ENCODE measurements around the gene FLCN. TPM values are rescaled to one million over a fixed set of nuclear protein-coding genes. Genes with fewer than 3 reads are reported as not detected.
"Not testable (repeated sequence)": the region's sequence is repeated elsewhere in the genome, so short reads cannot be mapped to it uniquely, and the experiment has no call there.

The FLCN gene
- total and polyA plus RNA-seq, 3 donors from 2014 or later, result 47.9 to 159 (median 129) TPM

GRCh38 chr17:17258998-17259397, 22.0 kb upstream of the FLCN start:
- Histone ChIP-seq H3K9me3 (no peaks in the 10 kb centered on the region), H3K4me3 (no peak overlapping the region), H3K36me3 (ENCODE audit: low read depth, missing control alignments) (no peaks in the 10 kb centered on the region), H3K27me3 (no peaks in the 10 kb centered on the region), H3K27ac (no peak overlapping the region), H3K4me1 (no peaks in the 10 kb centered on the region)
- intact Hi-C loops (cut with DNase I; ENCODE audit: low total_unique reads), result no loop called here
- TF ChIP-seq, protein P1, sequence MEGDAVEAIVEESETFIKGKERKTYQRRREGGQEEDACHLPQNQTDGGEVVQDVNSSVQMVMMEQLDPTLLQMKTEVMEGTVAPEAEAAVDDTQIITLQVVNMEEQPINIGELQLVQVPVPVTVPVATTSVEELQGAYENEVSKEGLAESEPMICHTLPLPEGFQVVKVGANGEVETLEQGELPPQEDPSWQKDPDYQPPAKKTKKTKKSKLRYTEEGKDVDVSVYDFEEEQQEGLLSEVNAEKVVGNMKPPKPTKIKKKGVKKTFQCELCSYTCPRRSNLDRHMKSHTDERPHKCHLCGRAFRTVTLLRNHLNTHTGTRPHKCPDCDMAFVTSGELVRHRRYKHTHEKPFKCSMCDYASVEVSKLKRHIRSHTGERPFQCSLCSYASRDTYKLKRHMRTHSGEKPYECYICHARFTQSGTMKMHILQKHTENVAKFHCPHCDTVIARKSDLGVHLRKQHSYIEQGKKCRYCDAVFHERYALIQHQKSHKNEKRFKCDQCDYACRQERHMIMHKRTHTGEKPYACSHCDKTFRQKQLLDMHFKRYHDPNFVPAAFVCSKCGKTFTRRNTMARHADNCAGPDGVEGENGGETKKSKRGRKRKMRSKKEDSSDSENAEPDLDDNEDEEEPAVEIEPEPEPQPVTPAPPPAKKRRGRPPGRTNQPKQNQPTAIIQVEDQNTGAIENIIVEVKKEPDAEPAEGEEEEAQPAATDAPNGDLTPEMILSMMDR (IDR thresholded peaks at IDR 0.05), result no peak
- no peak for TF ChIP-seq POLR2A (IDR thresholded peaks at IDR 0.05)
- DNase-seq, result no peak
- WGBS, 2 donors, result 84 to 91% methylated on average over 4 of the region's 4 CpGs

DNA sequence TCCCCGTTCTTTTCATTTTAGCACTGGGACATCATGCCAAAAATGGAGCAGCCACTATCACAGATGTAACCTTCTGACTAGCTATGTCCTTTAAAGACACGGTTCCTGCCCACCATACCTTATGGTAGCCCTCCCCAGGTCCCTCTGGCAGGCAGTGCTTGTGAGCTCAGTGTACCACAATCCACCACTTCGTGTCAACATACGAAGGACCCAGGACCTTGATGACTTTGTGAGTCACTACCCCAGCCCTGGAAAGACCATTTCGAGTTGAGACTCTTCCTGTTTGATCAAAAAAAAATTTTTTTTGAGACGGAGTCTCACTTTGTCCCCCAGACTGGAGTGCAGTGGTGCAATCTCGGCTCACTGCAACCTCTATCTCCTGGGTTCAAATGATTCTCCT, 21.0 kb upstream of the FLCN start:
- intact Hi-C loops (cut with DNase I; ENCODE audit: low total_unique reads), result no loop called here
- Histone ChIP-seq H3K27ac (no peak overlapping the region), H3K36me3 (ENCODE audit: low read depth, missing control alignments) (no peaks in the 10 kb centered on the region)

GRCh38 chr17:17256316-17256715, 19.3 kb upstream of the FLCN start:
- TF ChIP-seq, protein P1 (IDR thresholded peaks at IDR 0.05), result no peak
- no peak for TF ChIP-seq POLR2A (IDR thresholded peaks at IDR 0.05)
- no peaks in the 10 kb centered on the region for H3K9me3 ChIP-seq
- no peak for DNase-seq
- H3K36me3 ChIP-seq (ENCODE audit: low read depth, missing control alignments), result no peaks in the 10 kb centered on the region
- H3K4me1 ChIP-seq, result peaks cover 12% of the 10 kb centered on the region
- H3K27ac ChIP-seq, result no peak overlapping the region
- H3K4me3 ChIP-seq, result no peak overlapping the region
- WGBS, 2 donors, result 89 to 91% methylated on average over 1 of the region's 1 CpG
- intact Hi-C loops (cut with DNase I; ENCODE audit: low total_unique reads), result no loop called here
- H3K27me3 ChIP-seq, result no peaks in the 10 kb centered on the region

More for the DNA sequence above, 21.0 kb upstream of the FLCN start:
- Histone ChIP-seq H3K9me3 (no peaks in the 10 kb centered on the region), H3K4me1 (peaks cover 3% of the 10 kb centered on the region), H3K27me3 (no peaks in the 10 kb centered on the region), H3K4me3 (no peak overlapping the region)
- peak; percentile 7 for DNase-seq
- no peak for TF ChIP-seq POLR2A (IDR thresholded peaks at IDR 0.05)
- TF ChIP-seq, protein P1 (IDR thresholded peaks at IDR 0.05), result no peak
- whole genome bisulfite sequencing, 2 donors, result 90 to 92% methylated on average over 7 of the region's 7 CpGs

DNA sequence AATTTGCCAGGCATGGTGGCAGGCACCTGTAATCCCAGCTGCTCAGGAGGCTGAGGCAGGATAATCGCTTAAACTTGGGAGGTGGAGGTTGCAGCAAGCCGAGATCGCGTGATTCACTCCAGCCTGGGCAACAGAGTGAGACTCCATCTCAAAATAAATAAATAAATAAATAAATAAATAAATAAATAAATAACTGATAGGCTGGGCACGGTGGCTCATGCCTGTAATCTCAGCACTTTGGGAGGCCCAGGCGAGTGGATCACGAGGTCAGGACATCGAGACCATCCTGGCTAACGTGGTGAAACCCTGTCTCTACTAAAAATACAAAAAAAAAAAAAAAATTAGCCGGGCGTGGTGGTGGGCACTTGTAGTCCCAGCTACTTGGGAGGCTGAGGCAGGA, 18.7 kb upstream of the FLCN start:
- H3K4me3 ChIP-seq; H3K9me3 ChIP-seq; H3K27ac ChIP-seq; H3K27me3 ChIP-seq; intact Hi-C loops (cut with DNase I; ENCODE audit: low total_unique reads); H3K36me3 ChIP-seq (ENCODE audit: low read depth, missing control alignments): not testable (repeated sequence)
- H3K4me1 ChIP-seq, result peaks cover 12% of the 10 kb centered on the region
- 84 to 90% methylated on average over 11 of the region's 11 CpGs for WGBS, 2 donors
- peak; percentile 10 for DNase-seq

- intact Hi-C loops (cut with DNase I; ENCODE audit: low total_unique reads), result no loop called here
- H3K27ac ChIP-seq, result no peak overlapping the region
- peaks cover 12% of the 10 kb centered on the region for H3K4me1 ChIP-seq
- H3K4me3 ChIP-seq, result no peak overlapping the region
- DNase-seq, result no peak
- 88 to 92% methylated on average over 3 of the region's 3 CpGs for WGBS, 2 donors
- no peaks in the 10 kb centered on the region for H3K27me3 ChIP-seq
- no peaks in the 10 kb centered on the region for H3K36me3 ChIP-seq (ENCODE audit: low read depth, missing control alignments)
- TF ChIP-seq, protein P1 (IDR thresholded peaks at IDR 0.05), result no peak
- no peak for TF ChIP-seq POLR2A (IDR thresholded peaks at IDR 0.05)
- H3K9me3 ChIP-seq, result no peaks in the 10 kb centered on the region
These were observed 17.1 kb upstream of the FLCN start for GRCh38 chr17:17254036-17254435.

Measured in testis (tissue), 3 donors.